ENCODE results near the gene USP5. TPM values are rescaled to one million over a fixed set of nuclear protein-coding genes. Genes with fewer than 3 reads are reported as not detected.

USP5 gene
- polyA plus RNA-seq, 1 donor (not counting 4 experiments of a cell fraction or from before 2014, with no cell fraction given): 58.3 TPM

DNA sequence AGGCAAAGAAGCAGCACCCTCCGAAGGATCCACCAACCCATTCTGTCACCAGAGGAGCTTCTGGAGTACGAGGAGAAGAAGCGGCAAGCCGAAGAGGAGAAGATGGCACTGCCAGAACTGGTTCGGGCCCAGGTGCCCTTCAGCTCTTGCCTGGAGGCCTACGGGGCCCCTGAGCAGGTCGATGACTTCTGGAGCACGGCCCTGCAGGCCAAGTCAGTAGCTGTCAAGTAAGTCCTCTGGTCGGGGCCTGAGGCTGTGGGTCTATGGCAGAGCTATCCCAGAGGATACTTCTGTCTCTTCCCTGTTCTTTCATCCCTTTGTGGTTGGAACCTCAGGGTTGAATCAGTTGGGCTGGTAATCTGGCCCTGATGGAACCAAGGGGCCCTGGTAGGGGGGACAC is 9.4 kb downstream of the USP5 start:
- peaks cover 59 to 61% of the 10 kb centered on the region in 2 experiments for H3K36me3 ChIP-seq (ENCODE audit: control insufficient read depth in 2 of 2, extremely low read depth in 1 of 2, insufficient read depth in 2 of 2, low read length in 2 of 2)
- no peaks in the 10 kb centered on the region for H3K79me2 ChIP-seq (ENCODE audit: control insufficient read depth, insufficient read depth, low read length)
- H3K4me3 ChIP-seq (ENCODE audit: control insufficient read depth in 2 of 3, extremely low read depth in 1 of 3, insufficient read depth in 2 of 3, low read depth in 1 of 3, low read length in 3 of 3): no peak overlapping the region
- no peaks in the 10 kb centered on the region for H4K20me1 ChIP-seq (ENCODE audit: control insufficient read depth, extremely low read depth, insufficient read depth, low read length)
- no peak overlapping the region for H3K27ac ChIP-seq (ENCODE audit: control insufficient read depth, insufficient read depth, low read length)
- FAIRE-seq (no peak), DNase-seq (ENCODE audit: low read depth, low spot score) (no peak)
- H3K4me2 ChIP-seq (ENCODE audit: control insufficient read depth, extremely low read depth, insufficient read depth, low read depth, low read length): no peak overlapping the region
- dilution Hi-C loops (cut with MboI; ENCODE audit: extremely low pct_ligation_motif_present, low sequenced_read_pairs): no loop called here
- no peak overlapping the region for H3K9ac ChIP-seq (ENCODE audit: control insufficient read depth, extremely low read depth, insufficient read depth, low read length)
- H2AFZ ChIP-seq (ENCODE audit: control insufficient read depth, low read length): no peak overlapping the region
- peaks cover under 1% of the 10 kb centered on the region for H3K4me1 ChIP-seq (ENCODE audit: control insufficient read depth, extremely low read depth, insufficient read depth, low read length)
- H3K9me3 ChIP-seq (ENCODE audit: control insufficient read depth, low read depth, low read length): no peaks in the 10 kb centered on the region
- H3K27me3 ChIP-seq (ENCODE audit: control insufficient read depth, extremely low read depth, insufficient read depth, low read length): no peaks in the 10 kb centered on the region
- TF ChIP-seq EZH2 (IDR thresholded peaks at IDR 0.05; ENCODE audit: low read length): no peak
- TF ChIP-seq, protein P1, sequence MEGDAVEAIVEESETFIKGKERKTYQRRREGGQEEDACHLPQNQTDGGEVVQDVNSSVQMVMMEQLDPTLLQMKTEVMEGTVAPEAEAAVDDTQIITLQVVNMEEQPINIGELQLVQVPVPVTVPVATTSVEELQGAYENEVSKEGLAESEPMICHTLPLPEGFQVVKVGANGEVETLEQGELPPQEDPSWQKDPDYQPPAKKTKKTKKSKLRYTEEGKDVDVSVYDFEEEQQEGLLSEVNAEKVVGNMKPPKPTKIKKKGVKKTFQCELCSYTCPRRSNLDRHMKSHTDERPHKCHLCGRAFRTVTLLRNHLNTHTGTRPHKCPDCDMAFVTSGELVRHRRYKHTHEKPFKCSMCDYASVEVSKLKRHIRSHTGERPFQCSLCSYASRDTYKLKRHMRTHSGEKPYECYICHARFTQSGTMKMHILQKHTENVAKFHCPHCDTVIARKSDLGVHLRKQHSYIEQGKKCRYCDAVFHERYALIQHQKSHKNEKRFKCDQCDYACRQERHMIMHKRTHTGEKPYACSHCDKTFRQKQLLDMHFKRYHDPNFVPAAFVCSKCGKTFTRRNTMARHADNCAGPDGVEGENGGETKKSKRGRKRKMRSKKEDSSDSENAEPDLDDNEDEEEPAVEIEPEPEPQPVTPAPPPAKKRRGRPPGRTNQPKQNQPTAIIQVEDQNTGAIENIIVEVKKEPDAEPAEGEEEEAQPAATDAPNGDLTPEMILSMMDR (optimal IDR thresholded peaks at IDR 0.05 in 1 of 3, IDR thresholded peaks at IDR 0.05 in 1 of 3, conservative IDR thresholded peaks at IDR 0.05 in 1 of 3; ENCODE audit: extremely low read depth in 1 of 3, insufficient read depth in 2 of 3, low read length in 3 of 3): no peak
- H3K9me1 ChIP-seq (ENCODE audit: control insufficient read depth, extremely low read depth, insufficient read depth, low read length): no peaks in the 10 kb centered on the region

- Histone ChIP-seq H3K36me3 (ENCODE audit: control insufficient read depth in 2 of 2, extremely low read depth in 1 of 2, insufficient read depth in 2 of 2, low read length in 2 of 2) (peaks cover 49 to 50% of the 10 kb centered on the region in 2 experiments), H3K9me3 (ENCODE audit: control insufficient read depth, low read depth, low read length) (no peaks in the 10 kb centered on the region), H3K27me3 (ENCODE audit: control insufficient read depth, extremely low read depth, insufficient read depth, low read length) (no peaks in the 10 kb centered on the region), H4K20me1 (ENCODE audit: control insufficient read depth, extremely low read depth, insufficient read depth, low read length) (peaks cover under 1% of the 10 kb centered on the region), H3K9ac (ENCODE audit: control insufficient read depth, extremely low read depth, insufficient read depth, low read length) (no peak overlapping the region), H2AFZ (ENCODE audit: control insufficient read depth, low read length) (no peak overlapping the region), H3K27ac (ENCODE audit: control insufficient read depth, insufficient read depth, low read length) (no peak overlapping the region), H3K4me2 (ENCODE audit: control insufficient read depth, extremely low read depth, insufficient read depth, low read depth, low read length) (no peak overlapping the region), H3K9me1 (ENCODE audit: control insufficient read depth, extremely low read depth, insufficient read depth, low read length) (no peaks in the 10 kb centered on the region), H3K79me2 (ENCODE audit: control insufficient read depth, insufficient read depth, low read length) (peaks cover 7% of the 10 kb centered on the region), H3K4me1 (ENCODE audit: control insufficient read depth, extremely low read depth, insufficient read depth, low read length) (peaks cover 8% of the 10 kb centered on the region), H3K4me3 (ENCODE audit: control insufficient read depth in 2 of 3, extremely low read depth in 1 of 3, insufficient read depth in 2 of 3, low read depth in 1 of 3, low read length in 3 of 3) (no peak overlapping the region)
- FAIRE-seq (no peak), DNase-seq (ENCODE audit: low read depth, low spot score) (no peak)
- TF ChIP-seq EZH2 (IDR thresholded peaks at IDR 0.05; ENCODE audit: low read length): no peak
- TF ChIP-seq, protein P1 (optimal IDR thresholded peaks at IDR 0.05 in 1 of 3, IDR thresholded peaks at IDR 0.05 in 1 of 3, conservative IDR thresholded peaks at IDR 0.05 in 1 of 3; ENCODE audit: extremely low read depth in 1 of 3, insufficient read depth in 2 of 3, low read length in 3 of 3): no peak
- dilution Hi-C loops (cut with MboI; ENCODE audit: extremely low pct_ligation_motif_present, low sequenced_read_pairs): no loop called here
Measured at GRCh38 chr12:6863033-6863432, 11.1 kb downstream of the USP5 start.
